GM12891 (cell line): Measurements from ENCODE around the gene ARF1.

Experiments
- PAX5 ChIP-seq: IDR thresholded peaks from 2 replicates; pipeline ENCODE4 v1.6.1; 2011; ENCODE audit warnings: low read length, moderate library complexity, mild to moderate bottlenecking; ENCODE audit not compliant: insufficient read depth, severe bottlenecking
- POLR2A ChIP-seq: IDR thresholded peaks from 2 replicates; pipeline ENCODE4 v1.6.1; 2011; ENCODE audit warnings: low read depth, low read length, control low read depth
- POLR2AphosphoS5 ChIP-seq: IDR thresholded peaks from 2 replicates; pipeline ENCODE4 v1.6.1; 2011; ENCODE audit warnings: low read depth, low read length, control low read depth
- SPI1 ChIP-seq: IDR thresholded peaks from 2 replicates; pipeline ENCODE4 v1.6.1; 2011; ENCODE audit warnings: low read depth, low read length, control low read depth
- TAF1 ChIP-seq: IDR thresholded peaks from 2 replicates; pipeline ENCODE4 v1.6.1; 2011; ENCODE audit warnings: low read depth, low read length, control low read depth

GRCh38 chr1:228070173-228070572 is 12.3 kb upstream of the ARF1 start:
- TF ChIP-seq POLR2A (no peak), POLR2AphosphoS5 (no peak), TAF1 (no peak), SPI1 (no peak), PAX5 (no peak)
